ENCODE results near the gene MLLT6. TPM values are rescaled to one million over a fixed set of nuclear protein-coding genes. Genes with fewer than 3 reads are reported as not detected.

MLLT6 gene
- total and polyA plus RNA-seq, 2 of the 13 experiments (the other 11 are each of a cell fraction or from before 2014, with no cell fraction given), result 50.7 to 69.5 TPM

- TF ChIP-seq FOXP4 (CRISPR knock-in tag; IDR thresholded peaks at IDR 0.05) (peak; percentile 37; the same call in 1 of the 2 replicates), ZSCAN5A (CRISPR knock-in tag; IDR thresholded peaks at IDR 0.05; ENCODE audit: borderline replicate concordance) (0 out of 2 replicates have a peak, but pooled peaks have one; percentile 61), GRHL1 (CRISPR knock-in tag; conservative IDR thresholded peaks at IDR 0.05) (no peak), THAP8 (CRISPR knock-in tag; IDR thresholded peaks at IDR 0.05; ENCODE audit: borderline replicate concordance) (peak; percentile 86; the same call in 1 of the 2 replicates), ZSCAN31 (CRISPR knock-in tag; IDR thresholded peaks at IDR 0.05; ENCODE audit: low read depth) (peak; percentile 95), MEIS1 (CRISPR knock-in tag; IDR thresholded peaks at IDR 0.05; ENCODE audit: borderline replicate concordance) (peak; percentile 89; the same call in 1 of the 2 replicates), ZFP36L2 (CRISPR knock-in tag; IDR thresholded peaks at IDR 0.05) (no peak; the same call in 1 of the 2 replicates), RBM39 (IDR thresholded peaks at IDR 0.05; ENCODE audit: low read depth, low read length, poor library complexity, severe bottlenecking) (peak; percentile 66), KLF11 (CRISPR knock-in tag; IDR thresholded peaks at IDR 0.05) (peak; percentile 80), PAWR (CRISPR knock-in tag; IDR thresholded peaks at IDR 0.05; ENCODE audit: borderline replicate concordance) (no peak), ZFP1 (CRISPR knock-in tag; IDR thresholded peaks at IDR 0.05) (0 out of 2 replicates have a peak, but pooled peaks have one; percentile 51), KMT2A (CRISPR knock-in tag; IDR thresholded peaks at IDR 0.05) (no peak; the same call in 1 of the 2 replicates), TBX3 (IDR thresholded peaks at IDR 0.05; ENCODE audit: borderline replicate concordance) (no peak), GTF3A (CRISPR knock-in tag; conservative IDR thresholded peaks at IDR 0.05) (peak; percentile 69; the same call in 1 of the 2 replicates), SP2 (CRISPR knock-in tag; IDR thresholded peaks at IDR 0.05) (0 out of 2 replicates have a peak, but pooled peaks have one; percentile 46), TSC22D2 (CRISPR knock-in tag; IDR thresholded peaks at IDR 0.05; ENCODE audit: borderline replicate concordance) (0 out of 2 replicates have a peak, but pooled peaks have one; percentile 54), ZNF589 (CRISPR knock-in tag; conservative IDR thresholded peaks at IDR 0.05) (peak; percentile 83), MAF1 (CRISPR knock-in tag; IDR thresholded peaks at IDR 0.05; ENCODE audit: borderline replicate concordance) (no peak), SOX6 (IDR thresholded peaks at IDR 0.05) (no peak), SOX6 (CRISPR knock-in tag; IDR thresholded peaks at IDR 0.05) (peak; percentile 54), RBFOX2 (IDR thresholded peaks at IDR 0.05; ENCODE audit: low read depth, low read length) (0 out of 2 replicates have a peak, but pooled peaks have one; percentile 15), POLR2AphosphoS2 (IDR thresholded peaks at IDR 0.05; ENCODE audit: low read depth, low read length) (peak; percentile 38; the same call in 1 of the 2 replicates), HOXD1 (CRISPR knock-in tag; IDR thresholded peaks at IDR 0.05) (0 out of 2 replicates have a peak, but pooled peaks have one; percentile 68), ZNF713 (CRISPR knock-in tag; IDR thresholded peaks at IDR 0.05) (0 out of 2 replicates have a peak, but pooled peaks have one; percentile 32)
These were observed 25.7 kb downstream of the MLLT6 start (continued) for GRCh38 chr17:38730526-38731379.

All from HepG2 (cell line).